CD14-positive monocyte (primary cell): ENCODE measurements around the gene C1QC. TPM values are rescaled to one million over a fixed set of nuclear protein-coding genes. Genes with fewer than 3 reads are reported as not detected.
"Not testable (repeated sequence)": the region's sequence is repeated elsewhere in the genome, so short reads cannot be mapped to it uniquely, and the experiment has no call there.

Experiments
- DNase-seq, 3 donors: peaks; one replicate each; pipeline ENCODE4 v3.0.0-alpha.2; 2011 to 2022
- H2AFZ ChIP-seq: 2 replicates; pipeline ENCODE4 v1.6.0; 2012; ENCODE audit warnings: mild to moderate bottlenecking, low read depth, low read length, inconsistent platforms; ENCODE audit not compliant: insufficient read depth, poor library complexity, severe bottlenecking
- H3K27ac ChIP-seq, 2 donors: 1 replicate in 1 of 2; 2 replicates in 1 of 2; pipeline ENCODE4 v1.5.1; 2012 to 2013; ENCODE audit warnings: low read length in 2 of 2, control low read depth in 1 of 2, inconsistent platforms in 1 of 2, low read depth in 1 of 2, mild to moderate bottlenecking in 1 of 2
- H3K27me3 ChIP-seq, 2 donors: one replicate each; pipeline versions ENCODE4 v1.6.0 to v1.6.1; 2011 to 2013; ENCODE audit warnings: low read length in 2 of 2; ENCODE audit not compliant: control insufficient read depth in 2 of 2, insufficient read depth in 2 of 2
- H3K36me3 ChIP-seq, 2 donors: replicated peaks in 1 of 2; 1 replicate in 1 of 2; 2 replicates in 1 of 2; pipeline versions ENCODE4 v1.5.1 to v1.6.1; 2012 to 2013; ENCODE audit warnings: low read length in 2 of 2, control low read depth in 1 of 2, inconsistent platforms in 1 of 2, mild to moderate bottlenecking in 1 of 2; ENCODE audit not compliant: insufficient read depth in 2 of 2, control insufficient read depth in 1 of 2
- H3K4me1 ChIP-seq, 2 donors: 1 replicate in 1 of 2; 2 replicates in 1 of 2; pipeline versions ENCODE4 v1.5.1 to v1.6.1; 2012 to 2013; ENCODE audit warnings: low read length in 2 of 2, control low read depth in 1 of 2, inconsistent platforms in 1 of 2, mild to moderate bottlenecking in 1 of 2, moderate library complexity in 1 of 2; ENCODE audit not compliant: insufficient read depth in 2 of 2, control insufficient read depth in 1 of 2
- H3K4me2 ChIP-seq: replicated peaks from 2 replicates; pipeline ENCODE3; 2012; ENCODE audit warnings: low read length, moderate library complexity, mild to moderate bottlenecking; ENCODE audit not compliant: poor library complexity, severe bottlenecking; ENCODE audit errors: extremely low read depth
- H3K4me3 ChIP-seq, 3 experiments: fragments of 200-600 bp in 1 of 3; sonication (generic) in 1 of 3; replicated peaks in 1 of 3; 1 replicate in 2 of 3; 2 replicates in 1 of 3; pipeline ENCODE4 v1.5.1; 2011 to 2013; ENCODE audit warnings: low read length in 3 of 3, mild to moderate bottlenecking in 3 of 3, control low read depth in 2 of 3, low read depth in 2 of 3, inconsistent platforms in 1 of 3, moderate library complexity in 1 of 3
- H3K79me2 ChIP-seq: 2 replicates; pipeline ENCODE4 v1.6.0; 2012; ENCODE audit warnings: mild to moderate bottlenecking, control low read depth, inconsistent platforms, low read length, moderate library complexity; ENCODE audit not compliant: insufficient read depth
- H3K9ac ChIP-seq: 2 replicates; pipeline ENCODE4 v1.6.0; 2017; ENCODE audit warnings: low read length, mild to moderate bottlenecking; ENCODE audit not compliant: insufficient read depth, poor library complexity, severe bottlenecking
- H3K9me3 ChIP-seq, 2 donors: replicated peaks in 1 of 2; 1 replicate in 1 of 2; 2 replicates in 1 of 2; pipeline versions ENCODE4 v1.5.1 to v1.6.1; 2012 to 2013; ENCODE audit warnings: low read length in 2 of 2, control low read depth in 1 of 2; ENCODE audit not compliant: control insufficient read depth in 1 of 2, insufficient read depth in 1 of 2
- H4K20me1 ChIP-seq: 2 replicates; pipeline ENCODE4 v1.6.0; 2012; ENCODE audit warnings: mild to moderate bottlenecking, low read length, control low read depth, moderate library complexity; ENCODE audit not compliant: insufficient read depth
- H3K27ac Mint-ChIP-seq, 7 donors: one replicate each; pipeline ENCODE4 v1.8.0; 2020; ENCODE audit warnings: mild to moderate bottlenecking in 7 of 7, mixed read lengths in 7 of 7, moderate library complexity in 6 of 7, inconsistent platforms in 2 of 7
- H3K27me3 Mint-ChIP-seq, 3 donors: one replicate each; pipeline ENCODE4 v1.8.0; 2021 to 2022; ENCODE audit warnings: low read depth in 3 of 3, mild to moderate bottlenecking in 3 of 3, mixed read lengths in 3 of 3, moderate library complexity in 3 of 3, inconsistent platforms in 1 of 3
- H3K36me3 Mint-ChIP-seq, 2 donors: one replicate each; pipeline ENCODE4 v1.8.0; 2020; ENCODE audit warnings: mixed read lengths in 2 of 2, inconsistent platforms in 1 of 2, mild to moderate bottlenecking in 1 of 2
- H3K4me1 Mint-ChIP-seq: one replicate; pipeline ENCODE4 v1.8.0; 2020; ENCODE audit warnings: mild to moderate bottlenecking, mixed read lengths
- H3K4me3 Mint-ChIP-seq, 2 donors: one replicate each; pipeline ENCODE4 v1.8.0; 2020; ENCODE audit warnings: mild to moderate bottlenecking in 2 of 2, mixed read lengths in 2 of 2, moderate library complexity in 1 of 2
- H3K9me3 Mint-ChIP-seq, 7 donors: one replicate each; pipeline ENCODE4 v1.8.0; 2020 to 2022; ENCODE audit warnings: mixed read lengths in 7 of 7, mild to moderate bottlenecking in 6 of 7, moderate library complexity in 6 of 7, inconsistent platforms in 2 of 7
- WGBS: methylation state at CpG from one replicate; pipeline ENCODE4 v1.1.5; 2013; ENCODE audit warnings: missing lambda C conversion rate; ENCODE audit not compliant: insufficient coverage; 5-methylcytosine and 5-hydroxymethylcytosine counted together
- intact Hi-C, 2 donors: fragments of 100-400 bp; cut with micrococcal nuclease; formaldehyde crosslinking; loops; one replicate each; pipeline versions ENCODE4 v1.15.0 to v1.15.1; 2023
- polyA plus RNA-seq, 3 donors: library from polyadenylated mRNA; depleted of rRNA in 1 of 3; unstranded in 2 of 3; stranded (reverse) in 1 of 3; fragments of 300-500 nt in 2 of 3; fragments of >200 nt in 1 of 3; fragmentation: Illumina TruSeq in 2 of 3; gene quantifications; 1 replicate in 2 of 3; 2 replicates in 1 of 3; pipeline ENCODE4 v1.2.3, GENCODE V29; 2012 to 2021
- TF ChIP-seq, protein P1 (sequence below): fragments of 200-600 bp; IDR thresholded peaks from one replicate; pipeline ENCODE4 v1.8.0; 2022; ENCODE audit warnings: antibody characterized with exemption, mild to moderate bottlenecking

Gene C1QC
- polyA plus RNA-seq, 3 donors: 0.74 to 3.6 (median 0.85) TPM

DNA sequence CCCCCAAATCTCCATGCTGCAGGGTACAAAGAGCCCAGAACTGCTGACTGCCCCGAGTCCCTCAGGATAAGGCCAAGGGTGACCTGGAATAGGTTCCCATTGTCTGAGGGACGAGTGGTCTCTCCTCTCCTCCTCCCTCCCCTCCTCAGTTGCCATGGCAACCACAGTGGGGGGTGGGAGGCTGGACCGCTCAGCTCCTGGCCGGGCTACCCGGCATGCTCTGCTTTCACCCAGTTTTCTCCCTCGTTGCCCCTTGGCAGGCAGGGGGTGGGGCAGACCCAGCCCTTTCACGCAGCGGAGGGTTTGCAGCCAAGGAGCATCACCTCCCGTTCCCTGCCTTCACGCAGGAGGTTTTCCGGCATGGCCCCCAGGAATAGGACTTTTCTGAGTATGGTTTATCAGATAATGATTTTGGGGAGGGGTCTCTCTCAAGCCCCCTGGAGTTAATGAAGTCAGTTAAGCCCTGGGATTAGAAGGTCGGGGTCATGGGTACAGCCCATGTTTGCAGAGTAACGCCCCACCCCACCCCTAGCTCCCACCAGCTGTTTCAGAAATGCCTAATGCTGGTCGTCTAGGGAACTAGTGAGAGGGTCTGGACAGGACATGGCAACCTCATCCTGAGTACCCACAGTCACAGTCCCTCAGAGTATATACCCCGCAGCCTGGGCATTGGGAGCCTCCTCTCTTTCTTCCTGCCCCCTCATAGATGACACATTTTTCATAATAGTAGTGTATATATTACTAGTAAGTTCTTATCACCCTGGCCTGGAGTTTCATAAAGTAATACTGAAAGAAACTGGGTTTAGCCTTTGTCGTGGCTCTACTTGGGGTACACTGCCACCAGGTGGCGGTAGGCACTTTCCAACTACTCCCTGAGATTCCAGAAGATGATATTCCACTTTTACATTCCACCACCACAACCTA, 30.3 kb downstream of the C1QC start:
- Mint-ChIP-seq H3K36me3 (no peaks in the 10 kb centered on the region), H3K4me1 (no peaks in the 10 kb centered on the region), H3K4me3 (no peak overlapping the region), H3K9me3 (peaks cover 0 to 4% (median 0%) of the 10 kb centered on the region in 7 donors), H3K27me3 (peaks cover 6 to 16% (median 10%) of the 10 kb centered on the region in 3 donors), H3K27ac (no peak overlapping the region)
- Histone ChIP-seq H3K79me2 (no peaks in the 10 kb centered on the region), H2AFZ (no peak overlapping the region), H3K9me3 (no peaks in the 10 kb centered on the region), H3K27me3 (peaks cover 2% of the 10 kb centered on the region in 2 donors), H4K20me1 (no peaks in the 10 kb centered on the region), H3K4me2 (no peak overlapping the region), H3K4me3 (no peak overlapping the region), H3K27ac (no peak overlapping the region), H3K9ac (no peak overlapping the region), H3K4me1 (no peaks in the 10 kb centered on the region), H3K36me3 (no peaks in the 10 kb centered on the region)
- peak; percentile 3 to 35 (median 16) for DNase-seq
- 0% methylated on average over 4 of the region's 17 CpGs for WGBS
- intact Hi-C loops: loop anchor here (1.0 to 2.0 kb wide), 2 partner anchors 255 to 257 kb away; no protein-coding TSS in a partner anchor
- TF ChIP-seq, protein P1, sequence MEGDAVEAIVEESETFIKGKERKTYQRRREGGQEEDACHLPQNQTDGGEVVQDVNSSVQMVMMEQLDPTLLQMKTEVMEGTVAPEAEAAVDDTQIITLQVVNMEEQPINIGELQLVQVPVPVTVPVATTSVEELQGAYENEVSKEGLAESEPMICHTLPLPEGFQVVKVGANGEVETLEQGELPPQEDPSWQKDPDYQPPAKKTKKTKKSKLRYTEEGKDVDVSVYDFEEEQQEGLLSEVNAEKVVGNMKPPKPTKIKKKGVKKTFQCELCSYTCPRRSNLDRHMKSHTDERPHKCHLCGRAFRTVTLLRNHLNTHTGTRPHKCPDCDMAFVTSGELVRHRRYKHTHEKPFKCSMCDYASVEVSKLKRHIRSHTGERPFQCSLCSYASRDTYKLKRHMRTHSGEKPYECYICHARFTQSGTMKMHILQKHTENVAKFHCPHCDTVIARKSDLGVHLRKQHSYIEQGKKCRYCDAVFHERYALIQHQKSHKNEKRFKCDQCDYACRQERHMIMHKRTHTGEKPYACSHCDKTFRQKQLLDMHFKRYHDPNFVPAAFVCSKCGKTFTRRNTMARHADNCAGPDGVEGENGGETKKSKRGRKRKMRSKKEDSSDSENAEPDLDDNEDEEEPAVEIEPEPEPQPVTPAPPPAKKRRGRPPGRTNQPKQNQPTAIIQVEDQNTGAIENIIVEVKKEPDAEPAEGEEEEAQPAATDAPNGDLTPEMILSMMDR: peak; percentile 78

DNA sequence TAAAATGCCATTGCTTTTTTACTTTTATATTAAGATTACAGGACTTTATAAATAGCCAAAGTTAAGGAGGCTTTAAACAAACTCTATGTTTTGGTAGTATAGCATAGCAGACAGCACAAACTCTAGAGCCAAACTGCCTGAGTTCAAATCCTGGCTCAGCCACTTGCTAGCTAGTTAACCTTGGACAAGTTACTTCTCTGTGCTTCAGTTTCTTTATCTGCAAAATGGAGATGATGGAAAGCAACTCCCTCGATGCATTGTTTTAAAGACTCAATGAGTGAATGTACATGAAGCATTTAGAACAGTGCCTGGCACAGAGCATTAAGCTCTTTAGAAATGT, 30.9 kb downstream of the C1QC start:
- H3K4me3 Mint-ChIP-seq: no peak overlapping the region
- peaks cover 2% of the 10 kb centered on the region in 2 donors for H3K27me3 ChIP-seq
- TF ChIP-seq, protein P1: peak; percentile 49
- no peak overlapping the region for H3K27ac Mint-ChIP-seq
- H3K4me1 Mint-ChIP-seq: no peaks in the 10 kb centered on the region
- H3K27me3 Mint-ChIP-seq: peaks cover 3 to 15% (median 10%) of the 10 kb centered on the region in 3 donors
- H3K9me3 ChIP-seq: no peaks in the 10 kb centered on the region
- no peak overlapping the region for H3K27ac ChIP-seq
- no peak overlapping the region for H2AFZ ChIP-seq
- H3K79me2 ChIP-seq: no peaks in the 10 kb centered on the region
- no peaks in the 10 kb centered on the region for H4K20me1 ChIP-seq
- no peak overlapping the region for H3K4me3 ChIP-seq
- H3K9me3 Mint-ChIP-seq: peaks cover 0 to 4% (median 0%) of the 10 kb centered on the region in 7 donors
- DNase-seq: no peak
- no peaks in the 10 kb centered on the region for H3K36me3 ChIP-seq
- H3K4me2 ChIP-seq: no peak overlapping the region
- WGBS: no CpG with 5 or more reads among the region's 1 CpG
- intact Hi-C loops: loop anchor here (1.0 to 2.0 kb wide), 2 partner anchors 254 to 256 kb away; no protein-coding TSS in a partner anchor
- no peak overlapping the region for H3K9ac ChIP-seq
- H3K36me3 Mint-ChIP-seq: no peaks in the 10 kb centered on the region
- no peaks in the 10 kb centered on the region for H3K4me1 ChIP-seq

DNA sequence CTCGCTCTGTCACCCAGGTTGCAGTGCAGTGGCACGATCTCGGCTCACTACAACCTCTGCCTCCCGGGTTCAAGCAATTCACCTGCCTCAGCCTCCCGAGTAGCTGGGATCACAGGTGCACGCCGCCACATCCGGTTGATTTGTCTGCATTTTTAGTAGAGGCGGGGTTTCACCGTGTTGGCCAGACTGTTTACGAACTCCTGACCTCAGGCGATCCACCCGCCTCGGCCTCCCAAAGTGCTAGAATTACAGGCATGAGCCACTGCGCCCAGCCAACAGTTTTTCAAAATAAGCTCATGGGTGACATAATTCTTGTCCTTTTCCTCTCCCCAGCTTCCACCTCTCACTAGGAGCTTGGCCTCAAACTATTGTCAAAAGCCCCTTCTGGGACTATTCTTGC, 32.7 kb downstream of the C1QC start:
- H3K4me1 Mint-ChIP-seq, H3K36me3 ChIP-seq, H3K9me3 ChIP-seq, H2AFZ ChIP-seq, H3K4me3 Mint-ChIP-seq, H3K27ac Mint-ChIP-seq, H3K27ac ChIP-seq, intact Hi-C loops, H4K20me1 ChIP-seq, H3K27me3 ChIP-seq, H3K4me2 ChIP-seq, H3K9ac ChIP-seq, H3K79me2 ChIP-seq, H3K9me3 Mint-ChIP-seq, H3K4me1 ChIP-seq, DNase-seq, H3K4me3 ChIP-seq, H3K36me3 Mint-ChIP-seq: not testable (repeated sequence)
- 91% methylated on average over 12 of the region's 15 CpGs for WGBS
- H3K27me3 Mint-ChIP-seq: peaks cover 3 to 12% (median 5%) of the 10 kb centered on the region in 3 donors
